IMR-90 (cell line): Measurements from ENCODE around the gene ATP2B2. TPM values are rescaled to one million over a fixed set of nuclear protein-coding genes. Genes with fewer than 3 reads are reported as not detected.

ENCODE experiments used
- ATAC-seq: fragments of 200-7000 bp; cut with Tn5 transposase; 2 replicates; pipeline ENCODE4 v1.9.1; 2020; ENCODE audit warnings: low read depth, mild to moderate bottlenecking, moderate library complexity
- BruUV-seq: library from RNA; stranded (reverse); fragments of 400-500 nt; replicated peaks from 2 replicates; lab custom pipeline; 2021; lab: Mats Ljungman, UMichigan
- CTCF ChIA-PET: fragments of 300-600 bp; formaldehyde crosslinking; extraction: SDS; loops from one replicate; lab custom pipeline; 2021; ENCODE audit warnings: antibody characterized with exemption; lab: Yijun Ruan, JAX
- POLR2A ChIA-PET: fragments of 300-600 bp; sonication (Branson Sonifier 250); formaldehyde crosslinking; loops from one replicate; lab custom pipeline; 2022; ENCODE audit warnings: antibody characterized with exemption; ENCODE audit not compliant: unreplicated experiment; lab: Charles Lee
- DNase-seq: peaks from one replicate; pipeline ENCODE4 v3.0.0; 2013
- H2AFZ ChIP-seq: replicated peaks from 2 replicates; pipeline ENCODE3; 2013; ENCODE audit warnings: low read length, mild to moderate bottlenecking; ENCODE audit not compliant: poor library complexity
- H2AK5ac ChIP-seq: 2 replicates; pipeline ENCODE4 v1.6.1; 2013; ENCODE audit warnings: low read depth, low read length, inconsistent platforms
- H2AK9ac ChIP-seq: replicated peaks from 2 replicates; pipeline ENCODE3; 2013; ENCODE audit warnings: mild to moderate bottlenecking, low read depth, low read length, moderate library complexity; ENCODE audit not compliant: poor library complexity
- H2BK120ac ChIP-seq: 2 replicates; pipeline ENCODE4 v1.6.1; 2013; ENCODE audit warnings: low read depth, low read length, inconsistent platforms
- H2BK15ac ChIP-seq: 3 replicates; pipeline ENCODE4 v1.6.1; 2013; ENCODE audit warnings: low read depth, low read length, inconsistent platforms
- H2BK20ac ChIP-seq: 2 replicates; pipeline ENCODE4 v1.6.1; 2013; ENCODE audit warnings: low read depth, mild to moderate bottlenecking, inconsistent platforms, low read length, moderate library complexity
- H2BK5ac ChIP-seq: 2 replicates; pipeline ENCODE4 v1.6.1; 2013; ENCODE audit warnings: mild to moderate bottlenecking, low read depth, low read length, inconsistent platforms; ENCODE audit not compliant: poor library complexity, severe bottlenecking
- H3K14ac ChIP-seq: replicated peaks from 2 replicates; pipeline ENCODE4 v1.6.1; 2013; ENCODE audit warnings: low read depth, low read length, inconsistent platforms
- H3K18ac ChIP-seq: 2 replicates; pipeline ENCODE4 v1.6.1; 2013; ENCODE audit warnings: low read depth, low read length, control low read depth
- H3K23ac ChIP-seq: 2 replicates; pipeline ENCODE4 v1.6.1; 2013; ENCODE audit warnings: low read depth, low read length, inconsistent platforms
- H3K27ac ChIP-seq: 2 replicates; pipeline ENCODE4 v1.5.1; 2013; ENCODE audit warnings: mild to moderate bottlenecking, control low read depth, low read length; ENCODE audit not compliant: insufficient read depth
- H3K27me3 ChIP-seq: 2 replicates; pipeline ENCODE4 v1.6.1; 2013; ENCODE audit warnings: low read length; ENCODE audit not compliant: control insufficient read depth, insufficient read depth
- H3K36me3 ChIP-seq: 2 replicates; pipeline ENCODE4 v1.6.1; 2013; ENCODE audit warnings: low read length, mixed read lengths; ENCODE audit not compliant: control insufficient read depth, insufficient read depth
- H3K4ac ChIP-seq: 2 replicates; pipeline ENCODE4 v1.6.1; 2013; ENCODE audit warnings: low read depth, low read length, inconsistent platforms
- H3K4me1 ChIP-seq: 2 replicates; pipeline ENCODE4 v1.6.1; 2013; ENCODE audit warnings: low read length, mixed read lengths; ENCODE audit not compliant: control insufficient read depth, insufficient read depth
- H3K4me2 ChIP-seq: 2 replicates; pipeline ENCODE4 v1.6.1; 2013; ENCODE audit warnings: low read depth, mild to moderate bottlenecking, control low read depth, low read length, moderate library complexity
- H3K4me3 ChIP-seq: 2 replicates; pipeline ENCODE4 v1.5.1; 2013; ENCODE audit warnings: low read depth, mild to moderate bottlenecking, control low read depth, low read length, moderate library complexity; ENCODE audit not compliant: insufficient read depth
- H3K56ac ChIP-seq: 2 replicates; pipeline ENCODE4 v1.6.1; 2013; ENCODE audit warnings: low read length, inconsistent platforms; ENCODE audit not compliant: insufficient read depth; ENCODE audit errors: extremely low read depth
- H3K79me1 ChIP-seq, 2 experiments: 2 replicates each; pipeline ENCODE4 v1.6.1; 2013; ENCODE audit warnings: low read length in 2 of 2, inconsistent platforms in 1 of 2, low read depth in 1 of 2
- H3K9ac ChIP-seq: 2 replicates; pipeline ENCODE4 v1.6.1; 2013; ENCODE audit warnings: low read depth, low read length, control low read depth
- H3K9me1 ChIP-seq: 2 replicates; pipeline ENCODE4 v1.6.1; 2013; ENCODE audit warnings: low read length, inconsistent platforms; ENCODE audit not compliant: insufficient read depth
- H3K9me3 ChIP-seq: 2 replicates; pipeline ENCODE4 v1.6.1; 2013; ENCODE audit warnings: low read length; ENCODE audit not compliant: control insufficient read depth, insufficient read depth
- H4K20me1 ChIP-seq: 2 replicates; pipeline ENCODE4 v1.6.1; 2013; ENCODE audit warnings: low read length, inconsistent platforms; ENCODE audit not compliant: insufficient read depth
- H4K5ac ChIP-seq: 2 replicates; pipeline ENCODE4 v1.6.1; 2013; ENCODE audit warnings: mild to moderate bottlenecking, low read depth, low read length, control low read depth
- H4K8ac ChIP-seq, 2 experiments: 2 replicates each; pipeline ENCODE4 v1.6.1; 2013; ENCODE audit warnings: low read depth in 2 of 2, low read length in 2 of 2, control low read depth in 1 of 2, inconsistent platforms in 1 of 2
- H4K91ac ChIP-seq: 2 replicates; pipeline ENCODE4 v1.6.1; 2013; ENCODE audit warnings: low read depth, low read length, inconsistent platforms; ENCODE audit not compliant: insufficient read depth
- CEBPB ChIP-seq: IDR thresholded peaks from 2 replicates; pipeline ENCODE4 v1.6.1; 2012; ENCODE audit warnings: low read depth, low read length, improper control_type of control experiment
- CTCF ChIP-seq: conservative IDR thresholded peaks from 2 replicates; pipeline ENCODE4 v1.5.1; 2012; ENCODE audit warnings: mild to moderate bottlenecking, low read depth, low read length, improper control_type of control experiment
- ELK1 ChIP-seq: fragments of 150-350 bp; IDR thresholded peaks from 2 replicates; pipeline ENCODE4 v1.6.1; 2016; ENCODE audit warnings: low read depth, mild to moderate bottlenecking, low read length, moderate library complexity, borderline replicate concordance
- RAD21 ChIP-seq: IDR thresholded peaks from 2 replicates; pipeline ENCODE4 v1.6.1; 2012; ENCODE audit warnings: low read length, improper control_type of control experiment
- SMC3 ChIP-seq: fragments of 150-350 bp; IDR thresholded peaks from 2 replicates; pipeline ENCODE4 v1.6.1; 2016; ENCODE audit warnings: low read depth, mild to moderate bottlenecking, antibody characterized with exemption, low read length, moderate library complexity
- USF2 ChIP-seq: fragments of 150-350 bp; IDR thresholded peaks from 2 replicates; pipeline ENCODE4 v1.6.1; 2017; ENCODE audit warnings: mild to moderate bottlenecking, antibody characterized with exemption, low read length, low read depth
- WGBS, 2 experiments: methylation state at CpG; one replicate each; pipeline versions ENCODE4 v1.1.5 to v1.1.7; 2013; ENCODE audit warnings: missing lambda C conversion rate in 2 of 2; ENCODE audit not compliant: insufficient read length in 1 of 2; ENCODE audit errors: extremely low coverage in 2 of 2; 5-methylcytosine and 5-hydroxymethylcytosine counted together
- dilution Hi-C: fragments of 300-500 bp; cut with HindIII; formaldehyde crosslinking; loops from one replicate; pipeline ENCODE4 v1.14.3; 2018; ENCODE audit warnings: low sequenced_read_pairs; ENCODE audit not compliant: unreplicated experiment
- in situ Hi-C: fragments of 300-500 bp; cut with MboI; formaldehyde crosslinking; loops from 3 replicates; pipeline ENCODE4 v1.14.3; 2019; ENCODE audit warnings: low sequenced_read_pairs, inconsistent platforms, mixed read lengths
- intact Hi-C: fragments of 100-400 bp; cut with micrococcal nuclease; formaldehyde crosslinking; loops from 2 replicates; pipeline ENCODE4 v1.10.0; 2022
- polyA plus RNA-seq, 3 experiments: library from polyadenylated mRNA; depleted of rRNA; stranded (reverse); fragments of >200 nt; gene quantifications; 2 replicates each; pipeline ENCODE4 v1.2.3, GENCODE V29; 2012; ENCODE audit warnings: low replicate concordance in 1 of 3
- total RNA-seq: library from RNA; depleted of rRNA; stranded (reverse); fragments of >200 nt; gene quantifications from 2 replicates; pipeline ENCODE4 v1.2.3, GENCODE V29; 2012

ATP2B2 gene
- total and polyA plus RNA-seq, 2 of the 4 experiments (the other 2 are of a cell fraction) = under 0.01 to 0.02 TPM

- no peak for TF ChIP-seq CEBPB
These were observed 160.3 kb downstream of the ATP2B2 start (continued) for GRCh38 chr3:10344944-10345575.

GRCh38 chr3:10344147-10344943 lies 161.0 kb downstream of the ATP2B2 start:
- 0% methylated on average over 1 of the region's 9 CpGs; no CpG with 5 or more reads in 1 of the 2 experiments for WGBS, 2 experiments
- Histone ChIP-seq H2BK15ac (no peak overlapping the region), H3K9me3 (no peaks in the 10 kb centered on the region), H3K18ac (no peak overlapping the region), H3K4me3 (no peak overlapping the region), H3K9me1 (no peaks in the 10 kb centered on the region), H4K5ac (no peak overlapping the region), H3K4me1 (no peaks in the 10 kb centered on the region), H3K4me2 (no peak overlapping the region), H2BK5ac (no peak overlapping the region), H2BK120ac (no peak overlapping the region), H2AK5ac (no peak overlapping the region), H3K27ac (no peak overlapping the region), H3K23ac (no peak overlapping the region), H3K9ac (no peak overlapping the region), H2AK9ac (peak overlapping the region; percentile 33), H3K79me1 (no peaks in the 10 kb centered on the region), H3K36me3 (no peaks in the 10 kb centered on the region), H2AFZ (peak overlapping the region; percentile 47), H4K91ac (no peak overlapping the region), H3K14ac (no peak overlapping the region), H2BK20ac (no peak overlapping the region), H3K56ac (no peak overlapping the region), H4K20me1 (peaks cover 6% of the 10 kb centered on the region; the same call in 1 of the 2 replicates), H3K4ac (no peak overlapping the region), H3K27me3 (peaks cover 19% of the 10 kb centered on the region; the same call in 1 of the 2 replicates), H4K8ac (no peak overlapping the region)
- intact Hi-C loops = loop anchor here (1.0 kb wide), 1 partner anchor 395 kb away; no protein-coding TSS in a partner anchor
- in situ Hi-C loops = loop anchor here (5.0 kb wide), 1 partner anchor 393 kb away; no protein-coding TSS in a partner anchor
- CTCF ChIA-PET = interaction anchor here (0.7 to 1.8 kb wide), 9 partner anchors 9 to 391 kb away, joined by 3 to 5 read pairs (median 3); no protein-coding TSS in a partner anchor
- dilution Hi-C loops = no loop called here
- POLR2A ChIA-PET = no interaction called here
- peak; percentile 54 for DNase-seq
- TF ChIP-seq USF2 = no peak
- peak; percentile 91 for TF ChIP-seq SMC3
- no peak for TF ChIP-seq ELK1
- peak; percentile 87 for TF ChIP-seq CTCF
- TF ChIP-seq RAD21 = peak; percentile 92
- no TSS peak for BruUV-seq
- ATAC-seq = peak; percentile 84
